ENCODE data around the gene CARNS1. TPM values are rescaled to one million over a fixed set of nuclear protein-coding genes. Genes with fewer than 3 reads are reported as not detected.
"Not testable (repeated sequence)": the region's sequence is repeated elsewhere in the genome, so short reads cannot be mapped to it uniquely, and the experiment has no call there.

Gene CARNS1
- total RNA-seq, 1 experiment from 2014 or later: 1.1 TPM

DNA sequence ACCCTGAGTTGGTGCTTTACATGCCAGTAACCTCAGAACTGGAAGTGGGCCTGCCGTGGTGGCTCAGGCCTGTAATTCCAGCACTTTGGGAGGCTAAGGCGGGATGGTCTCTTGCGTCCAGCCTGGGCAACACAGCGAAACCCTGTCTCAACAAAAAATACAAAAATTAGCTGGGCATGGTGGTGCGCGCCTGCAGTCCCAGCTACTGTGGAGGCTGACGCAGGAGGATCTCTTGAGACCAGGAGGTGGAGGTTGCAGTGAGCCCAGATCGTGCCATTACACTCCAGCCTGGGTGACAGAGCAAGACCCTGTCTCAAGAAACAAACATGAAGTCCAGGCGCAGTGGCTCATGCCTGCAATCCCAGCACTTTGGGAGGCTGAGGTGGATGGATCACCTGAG, 12.4 kb upstream of the CARNS1 start:
- H3K4me1 Mint-ChIP-seq: peaks cover 10 to 14% of the 10 kb centered on the region in 2 experiments
- no CpG with 5 or more reads among the region's 9 CpGs for WGBS (ENCODE audit: extremely low coverage, insufficient read length, low lambda C conversion rate)

More for the DNA sequence above, 12.4 kb upstream of the CARNS1 start:
- not testable (repeated sequence) for H2AK5ac ChIP-seq (ENCODE audit: insufficient read length, low read length); H3K4me3 Mint-ChIP-seq; DNase-seq; H3K79me1 ChIP-seq (ENCODE audit: insufficient read depth, low read depth, low read length, poor library complexity, severe bottlenecking); H2BK5ac ChIP-seq (ENCODE audit: insufficient read length, low read length); H3K27ac Mint-ChIP-seq; H4K8ac ChIP-seq (replicated peaks; ENCODE audit: insufficient read length, low read depth, low read length); H3K23ac ChIP-seq (ENCODE audit: insufficient read length, low read depth, low read length); H4K91ac ChIP-seq (ENCODE audit: insufficient read length, low read depth, low read length); H3K27ac ChIP-seq (ENCODE audit: insufficient read length, low read depth, low read length); H2BK15ac ChIP-seq (ENCODE audit: low read depth, low read length); H2BK20ac ChIP-seq (ENCODE audit: low read depth, low read length, poor library complexity, severe bottlenecking); H4K20me1 ChIP-seq (ENCODE audit: control insufficient read depth, insufficient read depth, insufficient read length); H3K4ac ChIP-seq (ENCODE audit: low read depth, low read length); H3K4me2 ChIP-seq (ENCODE audit: insufficient read depth, insufficient read length, low read length); H2BK120ac ChIP-seq (ENCODE audit: low read depth, low read length, poor library complexity, severe bottlenecking); H3K9me3 Mint-ChIP-seq; H3K9me3 ChIP-seq (ENCODE audit: control insufficient read depth, low read depth, low read length); H2BK12ac ChIP-seq (ENCODE audit: insufficient read length, low read depth, low read length); H3K27me3 ChIP-seq (ENCODE audit: insufficient read depth, low read length); H3K23me2 ChIP-seq (ENCODE audit: insufficient read length, low read depth, low read length, poor library complexity, severe bottlenecking); H3K56ac ChIP-seq (ENCODE audit: insufficient read length, low read depth, low read length); H3K14ac ChIP-seq (ENCODE audit: insufficient read depth, low read length); H3K4me1 ChIP-seq (ENCODE audit: insufficient read depth, low read length); H3K9ac ChIP-seq (ENCODE audit: extremely low read depth, insufficient read length, low read length); H4K5ac ChIP-seq (ENCODE audit: insufficient read length, low read depth, low read length); H3K79me2 ChIP-seq (ENCODE audit: insufficient read depth, low read length); H3T11ph ChIP-seq (ENCODE audit: low read length); H3K18ac ChIP-seq (ENCODE audit: insufficient read length, low read depth, low read length); H2AFZ ChIP-seq (ENCODE audit: low read length)
- peaks cover 7 to 21% (median 21%) of the 10 kb centered on the region in 3 experiments; a peak in 6 of 7 replicates for H3K36me3 Mint-ChIP-seq (ENCODE audit: insufficient read depth in 1 of 3, low read depth in 3 of 3)
- H3K27me3 Mint-ChIP-seq (ENCODE audit: low read depth): peaks cover 14% of the 10 kb centered on the region
